SHP77 treated with DMSO at 0.1 percent for 48 hours (cell line): ENCODE data around the gene CDHR1.

Source experiments
- DNase-seq: peaks from one replicate; lab custom pipeline; 2025; lab: John Stamatoyannopoulos, UW

CDHR1 gene

GRCh38 chr10:84233940-84234339, 39.6 kb downstream of the CDHR1 start:
- DNase-seq, result no peak

- DNase-seq, result no peak
Measured at GRCh38 chr10:84234479-84234878, 40.1 kb downstream of the CDHR1 start.

GRCh38 chr10:84235096-84235495, 40.8 kb downstream of the CDHR1 start:
- no peak for DNase-seq

GRCh38 chr10:84236807-84237198, 42.5 kb downstream of the CDHR1 start:
- no peak for DNase-seq

GRCh38 chr10:84237199-84238051, 43.1 kb downstream of the CDHR1 start:
- no peak for DNase-seq

GRCh38 chr10:84238909-84239308, 44.6 kb downstream of the CDHR1 start:
- DNase-seq, result no peak

GRCh38 chr10:84241185-84241790, 47.0 kb downstream of the CDHR1 start, which contains the start of gene LRIT1:
Gene LRIT1, minus strand, starts transcription at chr10:84241546. Its CDS starts 107 bp downstream, at chr10:84241439.
- DNase-seq, result no peak

GRCh38 chr10:84243759-84244158, 49.4 kb downstream of the CDHR1 start:
- no peak for DNase-seq

GRCh38 chr10:84244651-84245270, 50.4 kb downstream of the CDHR1 start, which contains the start of gene RGR:
Gene RGR, plus strand, starts transcription at chr10:84245053. Its CDS starts 38 bp downstream, at chr10:84245091.
- no peak for DNase-seq

GRCh38 chr10:84247496-84247895, 53.2 kb downstream of the CDHR1 start:
- no peak for DNase-seq

- no peak for DNase-seq
Measured at GRCh38 chr10:84248794-84249193, 54.5 kb downstream of the CDHR1 start.

GRCh38 chr10:84254552-84255478, 60.5 kb downstream of the CDHR1 start:
- no peak for DNase-seq

- DNase-seq, result no peak
Measured at GRCh38 chr10:84256510-84257342, 62.4 kb downstream of the CDHR1 start.

- no peak for DNase-seq
Measured at GRCh38 chr10:84257343-84258020, 63.1 kb downstream of the CDHR1 start.

GRCh38 chr10:84258034-84258695, 63.8 kb downstream of the CDHR1 start:
- no peak for DNase-seq

- no peak for DNase-seq
Measured at GRCh38 chr10:84261236-84261915, 67.0 kb downstream of the CDHR1 start.

- DNase-seq, result no peak
Measured at GRCh38 chr10:84262190-84262956, 68.0 kb downstream of the CDHR1 start.

- DNase-seq, result no peak
Measured at GRCh38 chr10:84263716-84264115, 69.4 kb downstream of the CDHR1 start.
